Fibroblast of pulmonary artery (primary cell): ENCODE measurements around the gene MB21D2.

Source experiments
- DNase-seq: peaks from one replicate; pipeline ENCODE4 v3.0.0-alpha.2; 2010; ENCODE audit warnings: low read depth
- H3K4me3 ChIP-seq: replicated peaks from 2 replicates; pipeline ENCODE4 v1.5.1; 2011; ENCODE audit warnings: low read depth, mild to moderate bottlenecking, control low read depth, low read length, moderate library complexity
- TF ChIP-seq, protein P1 (sequence below): IDR thresholded peaks from 2 replicates; pipeline ENCODE4 v1.5.1; 2011; ENCODE audit warnings: mild to moderate bottlenecking, control low read depth, low read length, inconsistent platforms; ENCODE audit errors: missing control alignments

The MB21D2 gene

DNA sequence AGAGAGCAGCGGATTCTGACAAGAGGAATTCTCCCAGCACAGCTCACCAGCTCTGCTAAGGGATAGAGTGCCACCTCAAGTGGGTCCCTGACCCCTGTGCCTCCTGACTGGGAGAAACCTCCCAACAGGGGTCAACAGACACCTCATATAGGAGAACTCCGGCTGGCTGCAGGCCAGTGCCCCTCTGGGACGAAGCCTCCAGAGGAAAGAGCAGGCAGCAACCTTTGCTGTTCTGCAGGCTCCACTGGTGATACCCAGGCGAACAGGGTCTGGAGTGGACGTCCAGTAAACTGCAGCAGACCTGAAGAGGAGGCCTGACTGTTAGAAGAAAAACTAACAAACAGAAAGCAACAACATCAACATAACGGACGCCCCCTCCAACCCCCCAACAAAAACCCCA lies 159.0 kb downstream of the MB21D2 start:
- H3K4me3 ChIP-seq: no peak overlapping the region
- DNase-seq: no peak
- TF ChIP-seq, protein P1, sequence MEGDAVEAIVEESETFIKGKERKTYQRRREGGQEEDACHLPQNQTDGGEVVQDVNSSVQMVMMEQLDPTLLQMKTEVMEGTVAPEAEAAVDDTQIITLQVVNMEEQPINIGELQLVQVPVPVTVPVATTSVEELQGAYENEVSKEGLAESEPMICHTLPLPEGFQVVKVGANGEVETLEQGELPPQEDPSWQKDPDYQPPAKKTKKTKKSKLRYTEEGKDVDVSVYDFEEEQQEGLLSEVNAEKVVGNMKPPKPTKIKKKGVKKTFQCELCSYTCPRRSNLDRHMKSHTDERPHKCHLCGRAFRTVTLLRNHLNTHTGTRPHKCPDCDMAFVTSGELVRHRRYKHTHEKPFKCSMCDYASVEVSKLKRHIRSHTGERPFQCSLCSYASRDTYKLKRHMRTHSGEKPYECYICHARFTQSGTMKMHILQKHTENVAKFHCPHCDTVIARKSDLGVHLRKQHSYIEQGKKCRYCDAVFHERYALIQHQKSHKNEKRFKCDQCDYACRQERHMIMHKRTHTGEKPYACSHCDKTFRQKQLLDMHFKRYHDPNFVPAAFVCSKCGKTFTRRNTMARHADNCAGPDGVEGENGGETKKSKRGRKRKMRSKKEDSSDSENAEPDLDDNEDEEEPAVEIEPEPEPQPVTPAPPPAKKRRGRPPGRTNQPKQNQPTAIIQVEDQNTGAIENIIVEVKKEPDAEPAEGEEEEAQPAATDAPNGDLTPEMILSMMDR: no peak

DNA sequence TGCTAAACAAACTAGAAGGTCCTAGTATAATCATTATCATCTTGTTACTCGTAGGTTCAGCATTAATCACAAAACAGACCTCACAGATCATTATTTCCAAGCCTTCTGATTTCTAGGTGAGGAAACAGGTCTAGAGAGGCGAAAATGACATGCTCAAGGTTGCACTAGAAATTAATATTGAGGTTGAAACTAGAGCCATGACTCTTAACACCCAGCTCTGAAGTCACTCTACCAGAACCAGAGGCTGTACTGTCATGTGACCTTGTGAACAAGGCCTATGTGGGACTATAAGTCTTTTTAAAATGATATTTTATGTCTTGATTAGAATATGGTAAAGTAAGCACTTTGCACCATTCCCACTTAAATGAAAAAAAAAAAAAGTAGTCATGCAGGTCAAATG lies 166.5 kb downstream of the MB21D2 start:
- no peak overlapping the region for H3K4me3 ChIP-seq
- no peak for DNase-seq
- TF ChIP-seq, protein P1: no peak

DNA sequence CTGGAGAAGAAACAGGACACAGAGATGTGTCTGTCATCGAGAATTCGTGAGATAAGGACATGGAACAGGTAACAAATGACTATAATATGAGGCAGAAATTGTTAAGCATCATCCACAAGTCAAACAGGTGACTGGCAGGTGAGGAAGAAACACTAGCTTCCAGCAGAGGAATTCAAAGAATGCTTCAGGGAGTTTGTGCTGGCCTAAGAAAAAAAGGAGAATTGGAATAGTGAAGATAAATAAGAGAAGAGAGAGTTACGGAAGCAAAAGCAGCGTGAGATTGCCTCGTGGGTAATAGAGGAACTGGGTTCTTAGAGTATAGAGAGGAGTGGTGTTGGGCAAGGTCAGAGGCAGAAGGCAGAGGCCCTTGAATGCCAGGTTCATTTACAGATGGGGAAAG lies 167.5 kb downstream of the MB21D2 start:
- no peak for DNase-seq
- TF ChIP-seq, protein P1: no peak
- no peak overlapping the region for H3K4me3 ChIP-seq

DNA sequence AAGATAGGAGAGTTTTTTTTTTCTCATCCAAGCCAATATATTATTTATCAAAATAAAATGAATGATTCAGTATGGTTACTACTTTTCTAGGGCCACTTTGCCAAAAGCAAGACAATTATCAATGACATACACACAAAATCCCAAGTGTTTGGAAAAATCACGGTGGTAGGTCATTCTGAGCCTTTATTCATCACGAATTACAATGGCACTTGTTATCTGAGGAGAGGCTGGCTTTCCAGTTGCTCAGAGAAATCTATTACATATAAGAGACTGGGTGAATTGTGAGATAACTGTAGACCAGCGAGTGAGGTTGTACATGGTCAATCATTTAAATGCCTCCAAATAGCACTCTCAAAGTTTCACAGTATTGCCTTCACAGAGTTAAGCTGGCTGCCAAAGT lies 169.9 kb downstream of the MB21D2 start:
- TF ChIP-seq, protein P1: no peak
- no peak overlapping the region for H3K4me3 ChIP-seq
- DNase-seq: no peak

DNA sequence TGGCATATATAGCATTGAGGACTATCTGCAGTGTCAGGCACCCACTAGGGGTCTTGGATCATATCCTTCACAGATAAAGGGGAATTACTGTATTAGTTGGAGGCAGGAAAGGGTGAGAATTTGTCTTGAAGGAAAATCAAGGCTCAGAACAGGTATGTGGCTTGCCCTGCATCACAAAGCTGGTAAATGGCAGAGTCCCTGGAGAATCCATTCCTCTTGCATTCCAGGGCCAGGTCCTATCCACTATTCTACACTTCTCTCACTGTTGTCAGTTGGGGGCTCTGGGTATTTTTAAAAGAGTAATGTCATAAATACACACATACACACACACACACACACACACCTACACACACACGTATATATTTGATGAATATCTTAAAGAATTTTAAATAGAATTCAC lies 170.5 kb downstream of the MB21D2 start:
- no peak for DNase-seq
- no peak overlapping the region for H3K4me3 ChIP-seq
- TF ChIP-seq, protein P1: no peak
